Femur (tissue), 1 donor: ENCODE results near the gene ATAD3C.
"Not testable (repeated sequence)": the region's sequence is repeated elsewhere in the genome, so short reads cannot be mapped to it uniquely, and the experiment has no call there.

Source experiments
- DNase-seq: peaks from one replicate; pipeline ENCODE4 v3.0.0-alpha.2; 2017

The ATAD3C gene

GRCh38 chr1:1511533-1512285 lies 62.2 kb downstream of the ATAD3C start, which contains the start of gene ATAD3A:
Gene ATAD3A, plus strand, starts transcription at chr1:1512162. Its CDS starts 107 bp downstream, at chr1:1512269.
- DNase-seq, result peak; percentile 99

- DNase-seq, result not testable (repeated sequence)
Measured at GRCh38 chr1:1512425-1512824, 62.9 kb downstream of the ATAD3C start.

- not testable (repeated sequence) for DNase-seq
Measured at GRCh38 chr1:1513675-1514074, 64.2 kb downstream of the ATAD3C start.

- DNase-seq, result not testable (repeated sequence)
Measured at GRCh38 chr1:1514376-1514775, 64.9 kb downstream of the ATAD3C start.

GRCh38 chr1:1516923-1517322 lies 67.4 kb downstream of the ATAD3C start:
- not testable (repeated sequence) for DNase-seq

- no peak for DNase-seq
Measured at GRCh38 chr1:1517973-1518620, 68.6 kb downstream of the ATAD3C start.

- not testable (repeated sequence) for DNase-seq
Measured at GRCh38 chr1:1518621-1519007, 69.1 kb downstream of the ATAD3C start.
